GM12878 (cell line): ENCODE measurements around the gene INO80E. TPM values are rescaled to one million over a fixed set of nuclear protein-coding genes. Genes with fewer than 3 reads are reported as not detected.
A peak's percentile ranks its signal among the peaks of the same experiment; 100 is the strongest.

ENCODE experiments used
- ATAC-seq: fragments of 200-7000 bp; cut with Tn5 transposase; 3 replicates; pipeline ENCODE4 v1.9.1; 2020; ENCODE audit warnings: mild to moderate bottlenecking, moderate library complexity
- BruUV-seq: library from RNA; stranded (reverse); fragments of 400-500 nt; replicated peaks from 2 replicates; lab custom pipeline; 2021; lab: Mats Ljungman, UMichigan
- CTCF ChIA-PET: fragments of 300-600 bp; sonication (Branson Sonifier 250); formaldehyde crosslinking; extraction: SDS; loops from one replicate; lab custom pipeline; 2021; ENCODE audit warnings: inconsistent platforms; lab: Yijun Ruan, JAX
- POLR2A ChIA-PET: fragments of 350-600 bp; formaldehyde crosslinking; extraction: SDS; loops from one replicate; lab custom pipeline; 2021; ENCODE audit warnings: inconsistent platforms; lab: Charles Lee
- RAD21 ChIA-PET: fragments of 300-600 bp; sonication (Branson Sonifier 250); formaldehyde crosslinking; loops from one replicate; lab custom pipeline; 2023; ENCODE audit warnings: antibody characterized with exemption; ENCODE audit not compliant: unreplicated experiment; lab: Charles Lee
- SMC1A ChIA-PET: fragments of 300-600 bp; sonication (Branson Sonifier 250); formaldehyde crosslinking; loops from one replicate; lab custom pipeline; 2023; ENCODE audit not compliant: unreplicated experiment, uncharacterized antibody; lab: Charles Lee
- DNase-seq: peaks from one replicate; pipeline ENCODE4 v3.0.0-alpha.2; 2011; ENCODE audit warnings: low read depth, low spot score
- FAIRE-seq: peaks from 3 replicates; lab custom pipeline; 2011; peaks lifted over from hg19 to GRCh38; lab: Jason Lieb, UNC
- H2AFZ ChIP-seq: 2 replicates; pipeline ENCODE4 v1.6.0; 2011; ENCODE audit warnings: low read depth, low read length, control low read depth; ENCODE audit not compliant: control insufficient read depth
- H3K27ac ChIP-seq: 2 replicates; pipeline ENCODE4 v1.5.1; 2011; ENCODE audit warnings: control low read depth; ENCODE audit not compliant: control insufficient read depth, insufficient read depth
- H3K27me3 ChIP-seq, 2 experiments: replicated peaks in 1 of 2; 2 replicates each; pipeline versions ENCODE4 v1.6.0 to v1.6.1; 2011; ENCODE audit warnings: low read length in 1 of 2; ENCODE audit not compliant: control insufficient read depth in 2 of 2, insufficient read depth in 2 of 2
- H3K36me3 ChIP-seq, 2 experiments: 2 replicates each; pipeline ENCODE4 v1.5.1; 2011; ENCODE audit warnings: low read length in 1 of 2; ENCODE audit not compliant: control insufficient read depth in 2 of 2, insufficient read depth in 2 of 2
- H3K4me1 ChIP-seq: 2 replicates; pipeline ENCODE4 v1.6.1; 2011; ENCODE audit warnings: mild to moderate bottlenecking, low read length, moderate library complexity, mixed read lengths; ENCODE audit not compliant: control insufficient read depth, insufficient read depth
- H3K4me2 ChIP-seq: 2 replicates; pipeline ENCODE4 v1.6.0; 2011; ENCODE audit warnings: control low read depth; ENCODE audit not compliant: control insufficient read depth, insufficient read depth
- H3K4me3 ChIP-seq: fragments of 200-600 bp; sonication (generic); 2 replicates; pipeline ENCODE4 v1.5.1; 2016
- H3K79me2 ChIP-seq: 2 replicates; pipeline ENCODE4 v1.6.0; 2011; ENCODE audit warnings: low read length; ENCODE audit not compliant: control insufficient read depth, insufficient read depth
- H3K9ac ChIP-seq: 2 replicates; pipeline ENCODE4 v1.8.0; 2011; ENCODE audit warnings: low read length, control low read depth, mixed read lengths; ENCODE audit not compliant: control insufficient read depth, insufficient read depth
- H3K9me3 ChIP-seq: replicated peaks from 3 replicates; pipeline ENCODE4 v1.5.1; 2011; ENCODE audit warnings: mild to moderate bottlenecking, low read length; ENCODE audit not compliant: control insufficient read depth, insufficient read depth
- H4K20me1 ChIP-seq: 2 replicates; pipeline ENCODE4 v1.6.0; 2011; ENCODE audit not compliant: control insufficient read depth, insufficient read depth
- BCL3 ChIP-seq: IDR thresholded peaks from 2 replicates; pipeline ENCODE4 v1.6.1; 2011; ENCODE audit warnings: borderline replicate concordance, low read depth, mild to moderate bottlenecking, moderate library complexity, low read length; ENCODE audit not compliant: insufficient read depth, poor library complexity, severe bottlenecking
- CBFB ChIP-seq: IDR thresholded peaks from 2 replicates; pipeline ENCODE4 v1.6.1; 2016; ENCODE audit warnings: antibody characterized with exemption, low read depth
- CHD2 ChIP-seq: IDR thresholded peaks from 2 replicates; pipeline ENCODE4 v1.6.1; 2011; ENCODE audit warnings: low read depth, low read length, improper control_type of control experiment, borderline replicate concordance
- EGR1 ChIP-seq, 2 experiments: IDR thresholded peaks; 1 replicate in 1 of 2; 2 replicates in 1 of 2; pipeline ENCODE4 v1.6.1; 2011 to 2012; ENCODE audit warnings: low read depth in 2 of 2, low read length in 2 of 2, borderline replicate concordance in 1 of 2, mild to moderate bottlenecking in 1 of 2, moderate library complexity in 1 of 2
- GATAD2B ChIP-seq: fragments of 450-650 bp; conservative IDR thresholded peaks from 2 replicates; pipeline ENCODE4 v1.6.1; 2017; ENCODE audit warnings: low read depth, mild to moderate bottlenecking, moderate library complexity
- HDGF ChIP-seq: fragments of 450-650 bp; IDR thresholded peaks from 2 replicates; pipeline ENCODE4 v1.6.1; 2016; ENCODE audit warnings: antibody characterized with exemption
- JUNB ChIP-seq: IDR thresholded peaks from 2 replicates; pipeline ENCODE4 v1.6.1; 2016; ENCODE audit warnings: antibody characterized with exemption, mild to moderate bottlenecking
- MAX ChIP-seq: IDR thresholded peaks from 2 replicates; pipeline ENCODE4 v1.6.1; 2012; ENCODE audit warnings: low read depth, low read length, improper control_type of control experiment
- MLLT1 ChIP-seq: fragments of 450-650 bp; IDR thresholded peaks from 2 replicates; pipeline ENCODE4 v1.6.1; 2016; ENCODE audit warnings: mild to moderate bottlenecking
- NBN ChIP-seq: fragments of 450-650 bp; IDR thresholded peaks from 2 replicates; pipeline ENCODE4 v1.6.1; 2016
- PBX3 ChIP-seq: IDR thresholded peaks from 2 replicates; pipeline ENCODE4 v1.6.1; 2011; ENCODE audit warnings: mild to moderate bottlenecking, low read depth, low read length, moderate library complexity; ENCODE audit not compliant: insufficient replicate concordance
- POLR2A ChIP-seq: IDR thresholded peaks from 2 replicates; pipeline ENCODE4 v1.6.1; 2011; ENCODE audit warnings: low read depth, mild to moderate bottlenecking, low read length
- SMAD5 ChIP-seq: IDR thresholded peaks from 2 replicates; pipeline ENCODE4 v1.6.1; 2016; ENCODE audit warnings: antibody characterized with exemption, low read depth
- ZNF207 ChIP-seq: fragments of 450-650 bp; IDR thresholded peaks from 2 replicates; pipeline ENCODE4 v1.6.1; 2014; ENCODE audit warnings: antibody characterized with exemption, mild to moderate bottlenecking, borderline replicate concordance
- ZNF687 ChIP-seq: fragments of 450-650 bp; IDR thresholded peaks from 2 replicates; pipeline ENCODE4 v1.6.1; 2017; ENCODE audit warnings: mild to moderate bottlenecking, moderate library complexity
- WGBS: methylation state at CpG from one replicate; pipeline ENCODE4 v1.1.6; 2016; ENCODE audit warnings: low lambda C conversion rate; ENCODE audit not compliant: insufficient replicate concordance, insufficient coverage; ENCODE audit errors: missing lambda C conversion rate; 5-methylcytosine and 5-hydroxymethylcytosine counted together
- in situ Hi-C: fragments of 300-500 bp; cut with MboI; formaldehyde crosslinking; loops from 9 replicates; pipeline ENCODE4 v1.14.3; 2018; ENCODE audit warnings: mixed read lengths
- intact Hi-C: fragments of 100-400 bp; cut with micrococcal nuclease; formaldehyde crosslinking; loops from one replicate; pipeline ENCODE4 v1.14.2; 2022; ENCODE audit not compliant: unreplicated experiment
- polyA plus RNA-seq, 11 experiments: library from polyadenylated mRNA; depleted of rRNA in 4 of 11; unstranded in 6 of 11; stranded (reverse) in 5 of 11; fragments of >200 nt; fragmentation: Nextera tagmentation in 4 of 11; fragmentation: Illumina TruSeq in 1 of 11; extraction: Ambion mirVana in 4 of 11; extraction: Trizol in 1 of 11; gene quantifications; 1 replicate in 1 of 11; 2 replicates in 10 of 11; pipeline versions ENCODE4 v1.2.1 to v1.2.3, GENCODE V29; 2011 to 2016; ENCODE audit warnings: inconsistent platforms in 2 of 11, missing spikeins in 2 of 11, low read depth in 1 of 11
- total RNA-seq, 4 experiments: library from RNA; depleted of rRNA in 3 of 4; stranded (reverse); fragments of >200 nt in 3 of 4; fragmentation: Illumina TruSeq in 1 of 4; extraction: Trizol in 1 of 4; gene quantifications; 2 replicates each; pipeline versions ENCODE4 v1.2.1 to v1.2.3, GENCODE V29; 2013 to 2021

Gene INO80E
- total and polyA plus RNA-seq, 10 of the 15 experiments (the other 5 are each of a cell fraction or from before 2014, with no cell fraction given) = 0.39 to 74.0 (median 33.0) TPM

GRCh38 chr16:29995324-29995910 is 624 bp upstream of the INO80E start, which contains the start of gene HIRIP3:
TSS of gene HIRIP3 (minus strand) at chr16:29995617. CDS start at chr16:29995605, 12 bp downstream.
- ChIA-PET SMC1A (interaction anchor here (0.6 to 1.9 kb wide), 3 partner anchors 22 to 33 kb away, joined by 3 to 9 read pairs (median 3); partner anchors contain the start of genes TAOK2 and TMEM219), CTCF (interaction anchor here (1.4 to 1.9 kb wide), 3 partner anchors 22 to 37 kb away, joined by 4 to 6 read pairs (median 5); partner anchors contain the start of genes TAOK2 and TMEM219), RAD21 (interaction anchor here (0.6 to 1.4 kb wide), 3 partner anchors 22 to 1503 kb away, joined by 3 to 5 read pairs (median 3); no protein-coding TSS in a partner anchor), POLR2A (interaction anchor here (0.5 to 2.8 kb wide), 6 partner anchors 20 to 69 kb away, joined by 3 to 16 read pairs (median 6); partner anchors contain the start of genes KCTD13, TAOK2 and TMEM219)
- FAIRE-seq = no peak
- Histone ChIP-seq H3K79me2 (peaks cover 19% of the 10 kb centered on the region), H3K27me3 (no peaks in the 10 kb centered on the region), H3K9ac (peak within 1 kb of the TSS; percentile 88), H4K20me1 (no peaks in the 10 kb centered on the region), H3K9me3 (no peaks in the 10 kb centered on the region), H3K4me1 (peaks cover 9% of the 10 kb centered on the region), H2AFZ (peak within 1 kb of the TSS; percentile 98), H3K4me2 (peak within 1 kb of the TSS; percentile 95), H3K36me3 (peaks cover 8 to 15% of the 10 kb centered on the region in 2 experiments), H3K4me3 (peak within 1 kb of the TSS; percentile 81), H3K27ac (peak within 1 kb of the TSS; percentile 91)
- intact Hi-C loops (no loop called here), in situ Hi-C loops (no loop called here)
- DNase-seq = peak; percentile 35
- ATAC-seq = peak; percentile 77
- WGBS = 1% methylated on average over 53 of the region's 53 CpGs
- BruUV-seq = no TSS peak
- peak; percentile 77 for TF ChIP-seq PBX3
- TF ChIP-seq NBN = peak; percentile 55; the same call in 1 of the 2 replicates
- 0 out of 2 replicates have a peak, but pooled peaks have one; percentile 14 for TF ChIP-seq CBFB
- TF ChIP-seq ZNF207 = peak; percentile 38; the same call in 1 of the 2 replicates
- peak; percentile 66 for TF ChIP-seq POLR2A
- peak in 1 of 2 experiments; percentile 38; a peak in 1 of 3 replicates for TF ChIP-seq EGR1 (IDR thresholded peaks at IDR 0.05; ENCODE audit: borderline replicate concordance in 1 of 2, low read depth in 2 of 2, low read length in 2 of 2)
- no peak for TF ChIP-seq GATAD2B
- peak; percentile 15 for TF ChIP-seq BCL3
- no peak for TF ChIP-seq CHD2
- no peak for TF ChIP-seq JUNB
- TF ChIP-seq ZNF687 = peak; percentile 86
- 0 out of 2 replicates have a peak, but pooled peaks have one; percentile 4 for TF ChIP-seq SMAD5
- TF ChIP-seq MLLT1 = no peak
- TF ChIP-seq MAX = peak; percentile 86
- peak; percentile 63; the same call in 1 of the 2 replicates for TF ChIP-seq HDGF
